DND-41 (cell line): ENCODE measurements around the gene EPHA1.

Experiments used
- ATAC-seq: fragments of 200-7000 bp; cut with Tn5 transposase; 3 replicates; pipeline ENCODE4 v1.9.1; 2021; ENCODE audit warnings: low read depth; ENCODE audit not compliant: insufficient read depth
- DNase-seq: peaks from one replicate; pipeline ENCODE4 v3.0.0-alpha.2; 2020
- H2AFZ ChIP-seq: 2 replicates; pipeline ENCODE4 v1.6.0; 2012; ENCODE audit warnings: low read depth, low read length
- H3K27ac ChIP-seq: 2 replicates; pipeline ENCODE4 v1.5.1; 2012; ENCODE audit warnings: low read length, inconsistent platforms
- H3K27me3 ChIP-seq: fragments of 200-600 bp; sonication (generic); 2 replicates; pipeline ENCODE4 v1.6.0; 2012; ENCODE audit warnings: low read length, mild to moderate bottlenecking, inconsistent platforms; ENCODE audit not compliant: insufficient read depth, poor library complexity
- H3K36me3 ChIP-seq: 2 replicates; pipeline ENCODE4 v1.5.1; 2012; ENCODE audit warnings: low read length, inconsistent platforms; ENCODE audit not compliant: insufficient read depth
- H3K4me1 ChIP-seq: 2 replicates; pipeline ENCODE4 v1.5.1; 2012; ENCODE audit warnings: mild to moderate bottlenecking, low read length; ENCODE audit not compliant: insufficient read depth
- H3K4me2 ChIP-seq: 2 replicates; pipeline ENCODE4 v1.6.0; 2012; ENCODE audit warnings: mild to moderate bottlenecking, moderate library complexity, low read length, inconsistent platforms; ENCODE audit not compliant: insufficient read depth
- H3K4me3 ChIP-seq, 2 experiments: fragments of 200-600 bp in 1 of 2; shearing (Covaris generic) in 1 of 2; 2 replicates each; pipeline ENCODE4 v1.5.1; 2012 to 2016; ENCODE audit warnings: inconsistent platforms in 2 of 2, low read length in 2 of 2, mild to moderate bottlenecking in 2 of 2, low read depth in 1 of 2, moderate library complexity in 1 of 2
- H3K79me2 ChIP-seq: 2 replicates; pipeline ENCODE4 v1.6.0; 2012; ENCODE audit warnings: low read length, inconsistent platforms; ENCODE audit not compliant: insufficient read depth
- H3K9ac ChIP-seq: 2 replicates; pipeline ENCODE4 v1.6.0; 2012; ENCODE audit warnings: low read depth, mild to moderate bottlenecking, inconsistent platforms, low read length, moderate library complexity
- H3K9me3 ChIP-seq: 2 replicates; pipeline ENCODE4 v1.5.1; 2012; ENCODE audit warnings: low read length, moderate library complexity, mild to moderate bottlenecking, inconsistent platforms; ENCODE audit not compliant: insufficient read depth, severe bottlenecking
- H4K20me1 ChIP-seq: 2 replicates; pipeline ENCODE4 v1.6.0; 2012; ENCODE audit warnings: low read length; ENCODE audit not compliant: insufficient read depth
- CTCF ChIP-seq: IDR thresholded peaks from 2 replicates; pipeline ENCODE4 v1.5.1; 2012; ENCODE audit warnings: borderline replicate concordance, low read length, moderate library complexity, mild to moderate bottlenecking; ENCODE audit not compliant: poor library complexity, severe bottlenecking; ENCODE audit errors: extremely low read depth
- EZH2 ChIP-seq: IDR thresholded peaks from 3 replicates; pipeline ENCODE4 v1.6.1; 2012; ENCODE audit warnings: borderline replicate concordance, low read depth, mild to moderate bottlenecking, moderate library complexity, low read length, inconsistent platforms; ENCODE audit not compliant: severe bottlenecking

The EPHA1 gene

DNA sequence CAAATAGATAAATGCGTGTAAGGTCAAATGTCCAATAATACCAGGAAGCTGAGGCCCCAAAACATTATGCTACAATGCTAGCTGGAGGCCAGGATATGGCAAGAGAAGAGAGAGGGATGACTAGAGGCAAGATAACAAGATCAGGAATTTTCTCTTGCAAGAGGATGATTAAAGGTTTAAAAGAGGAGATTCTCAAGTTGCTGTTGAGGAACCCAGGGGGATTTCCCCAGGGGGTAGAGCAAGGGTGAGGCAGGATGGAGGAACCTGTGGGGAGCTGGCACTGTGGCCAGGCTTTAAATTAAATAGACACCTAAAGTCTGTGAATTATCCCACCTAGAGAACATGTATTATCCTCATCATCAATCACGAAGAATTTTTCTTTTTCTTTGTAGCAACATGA is 31.2 kb upstream of the EPHA1 start:
- no peak overlapping the region for H2AFZ ChIP-seq
- TF ChIP-seq EZH2 (no peak), CTCF (no peak)

GRCh38 chr7:143437578-143437977 is 28.9 kb upstream of the EPHA1 start:
- no peak for DNase-seq
- no peak for ATAC-seq
- Histone ChIP-seq H4K20me1 (no peaks in the 10 kb centered on the region), H3K9ac (no peak overlapping the region), H3K27me3 (peaks cover 7% of the 10 kb centered on the region), H3K4me1 (no peaks in the 10 kb centered on the region), H3K4me3 (no peak overlapping the region), H3K27ac (no peak overlapping the region), H3K4me2 (no peak overlapping the region), H3K9me3 (no peaks in the 10 kb centered on the region), H3K36me3 (no peaks in the 10 kb centered on the region), H2AFZ (no peak overlapping the region), H3K79me2 (no peaks in the 10 kb centered on the region)
- no peak for TF ChIP-seq EZH2
- no peak for TF ChIP-seq CTCF

More for the DNA sequence above, 31.2 kb upstream of the EPHA1 start:
- Histone ChIP-seq H4K20me1 (no peaks in the 10 kb centered on the region), H3K4me2 (no peak overlapping the region), H3K9me3 (no peaks in the 10 kb centered on the region), H3K36me3 (no peaks in the 10 kb centered on the region), H3K27me3 (peaks cover 4% of the 10 kb centered on the region), H3K4me1 (no peaks in the 10 kb centered on the region), H3K4me3 (no peak overlapping the region), H3K79me2 (no peaks in the 10 kb centered on the region), H3K9ac (no peak overlapping the region), H3K27ac (no peak overlapping the region)
- no peak for DNase-seq
- no peak for ATAC-seq

- no peaks in the 10 kb centered on the region for H3K9me3 ChIP-seq
- DNase-seq (no peak), ATAC-seq (no peak)
- no peak for TF ChIP-seq CTCF
- TF ChIP-seq EZH2, result no peak
- H3K27me3 ChIP-seq, result peaks cover 6% of the 10 kb centered on the region
- no peak overlapping the region for H2AFZ ChIP-seq
- no peak overlapping the region for H3K27ac ChIP-seq
- H3K4me2 ChIP-seq, result no peak overlapping the region
- H3K9ac ChIP-seq, result no peak overlapping the region
- no peaks in the 10 kb centered on the region for H3K79me2 ChIP-seq
- no peaks in the 10 kb centered on the region for H4K20me1 ChIP-seq
- no peaks in the 10 kb centered on the region for H3K36me3 ChIP-seq
- H3K4me1 ChIP-seq, result no peaks in the 10 kb centered on the region
- no peak overlapping the region for H3K4me3 ChIP-seq
These were observed 27.8 kb upstream of the EPHA1 start for GRCh38 chr7:143436325-143436946.

GRCh38 chr7:143435266-143435665 is 26.6 kb upstream of the EPHA1 start:
- Histone ChIP-seq H4K20me1 (no peaks in the 10 kb centered on the region), H3K9ac (no peak overlapping the region), H3K4me1 (no peaks in the 10 kb centered on the region), H3K27ac (no peak overlapping the region), H3K27me3 (peaks cover 6% of the 10 kb centered on the region), H3K4me2 (no peak overlapping the region), H3K9me3 (no peaks in the 10 kb centered on the region), H3K36me3 (no peaks in the 10 kb centered on the region), H2AFZ (no peak overlapping the region), H3K79me2 (no peaks in the 10 kb centered on the region), H3K4me3 (no peak overlapping the region)
- TF ChIP-seq EZH2, result no peak
- no peak for TF ChIP-seq CTCF
- DNase-seq (no peak), ATAC-seq (no peak)
